Liver (tissue), 3 donors: ENCODE measurements around the gene PCGF2.

Source experiments
- NR2F2 ChIP-seq: IDR thresholded peaks from 2 replicates; pipeline ENCODE4 v1.6.1; 2016; ENCODE audit warnings: antibody characterized with exemption
- REST ChIP-seq: IDR thresholded peaks from 2 replicates; pipeline ENCODE4 v1.6.1; 2016; ENCODE audit warnings: antibody characterized with exemption, mild to moderate bottlenecking
- TF ChIP-seq, protein P1 (sequence below): fragments of 150-350 bp; IDR thresholded peaks from 2 replicates; pipeline ENCODE4 v1.5.1; 2017; ENCODE audit warnings: improper control_type of control experiment, low read depth, low read length; ENCODE audit not compliant: missing input control
- donor health status: healthy.
- donor health status: healthy.

- TF ChIP-seq NR2F2 (no peak), REST (no peak)
- TF ChIP-seq, protein P1, sequence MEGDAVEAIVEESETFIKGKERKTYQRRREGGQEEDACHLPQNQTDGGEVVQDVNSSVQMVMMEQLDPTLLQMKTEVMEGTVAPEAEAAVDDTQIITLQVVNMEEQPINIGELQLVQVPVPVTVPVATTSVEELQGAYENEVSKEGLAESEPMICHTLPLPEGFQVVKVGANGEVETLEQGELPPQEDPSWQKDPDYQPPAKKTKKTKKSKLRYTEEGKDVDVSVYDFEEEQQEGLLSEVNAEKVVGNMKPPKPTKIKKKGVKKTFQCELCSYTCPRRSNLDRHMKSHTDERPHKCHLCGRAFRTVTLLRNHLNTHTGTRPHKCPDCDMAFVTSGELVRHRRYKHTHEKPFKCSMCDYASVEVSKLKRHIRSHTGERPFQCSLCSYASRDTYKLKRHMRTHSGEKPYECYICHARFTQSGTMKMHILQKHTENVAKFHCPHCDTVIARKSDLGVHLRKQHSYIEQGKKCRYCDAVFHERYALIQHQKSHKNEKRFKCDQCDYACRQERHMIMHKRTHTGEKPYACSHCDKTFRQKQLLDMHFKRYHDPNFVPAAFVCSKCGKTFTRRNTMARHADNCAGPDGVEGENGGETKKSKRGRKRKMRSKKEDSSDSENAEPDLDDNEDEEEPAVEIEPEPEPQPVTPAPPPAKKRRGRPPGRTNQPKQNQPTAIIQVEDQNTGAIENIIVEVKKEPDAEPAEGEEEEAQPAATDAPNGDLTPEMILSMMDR = no peak
Measured at GRCh38 chr17:38711792-38712571, 36.2 kb downstream of the PCGF2 start.
